GM23248 (cell line): ENCODE results near the gene CST11. TPM values are rescaled to one million over a fixed set of nuclear protein-coding genes. Genes with fewer than 3 reads are reported as not detected.
"Not testable (repeated sequence)": the region's sequence is repeated elsewhere in the genome, so short reads cannot be mapped to it uniquely, and the experiment has no call there.

Source experiments
- DNase-seq: peaks from one replicate; pipeline ENCODE4 v3.0.0-alpha.2; 2015
- H2AFZ ChIP-seq: fragments of 200-600 bp; sonication (generic); 2 replicates; pipeline ENCODE4 v1.6.1; 2016; ENCODE audit warnings: antibody characterized with exemption
- H3F3A ChIP-seq: fragments of 200-600 bp; sonication (generic); 2 replicates; pipeline ENCODE4 v1.6.1; 2016; ENCODE audit warnings: mild to moderate bottlenecking, antibody characterized with exemption, mixed run types; ENCODE audit not compliant: insufficient read depth
- H3K27ac ChIP-seq: fragments of 200-600 bp; sonication (generic); 2 replicates; pipeline ENCODE4 v1.5.1; 2016; ENCODE audit warnings: mild to moderate bottlenecking
- H3K27me3 ChIP-seq: fragments of 200-600 bp; sonication (generic); replicated peaks from 2 replicates; pipeline ENCODE4 v1.6.1; 2016; ENCODE audit warnings: mild to moderate bottlenecking; ENCODE audit not compliant: insufficient read depth
- H3K36me3 ChIP-seq: fragments of 200-600 bp; sonication (generic); 2 replicates; pipeline ENCODE4 v1.6.1; 2016; ENCODE audit warnings: low read depth, mild to moderate bottlenecking
- H3K4me1 ChIP-seq: fragments of 200-600 bp; sonication (generic); 2 replicates; pipeline ENCODE4 v1.6.1; 2016; ENCODE audit warnings: mild to moderate bottlenecking; ENCODE audit not compliant: insufficient read depth
- H3K4me2 ChIP-seq: fragments of 200-600 bp; sonication (generic); one replicate; pipeline ENCODE4 v1.6.1; 2016; ENCODE audit warnings: mild to moderate bottlenecking; ENCODE audit not compliant: unreplicated experiment
- H3K4me3 ChIP-seq: fragments of 200-600 bp; sonication (generic); 2 replicates; pipeline ENCODE4 v1.5.1; 2016; ENCODE audit warnings: mild to moderate bottlenecking
- H3K79me2 ChIP-seq: fragments of 200-600 bp; sonication (generic); 2 replicates; pipeline ENCODE4 v1.6.1; 2016; ENCODE audit warnings: mild to moderate bottlenecking; ENCODE audit not compliant: insufficient read depth
- H3K9ac ChIP-seq: fragments of 200-600 bp; sonication (generic); 2 replicates; pipeline ENCODE4 v1.6.1; 2016; ENCODE audit warnings: mild to moderate bottlenecking
- H3K9me2 ChIP-seq: fragments of 200-600 bp; sonication (generic); 2 replicates; pipeline ENCODE4 v1.6.1; 2016; ENCODE audit warnings: mixed run types, mild to moderate bottlenecking, moderate library complexity; ENCODE audit not compliant: insufficient read depth
- H3K9me3 ChIP-seq: fragments of 200-600 bp; sonication (generic); one replicate; pipeline ENCODE4 v1.6.1; 2017; ENCODE audit warnings: low read depth
- H4K20me1 ChIP-seq: fragments of 200-600 bp; sonication (generic); 2 replicates; pipeline ENCODE4 v1.6.0; 2016; ENCODE audit not compliant: insufficient read depth
- EZH2 ChIP-seq: fragments of 200-600 bp; sonication (generic); IDR thresholded peaks from 2 replicates; pipeline ENCODE4 v1.6.1; 2018; ENCODE audit warnings: antibody characterized with exemption, mild to moderate bottlenecking; ENCODE audit not compliant: insufficient read depth, poor library complexity, severe bottlenecking
- EZH2phosphoT487 ChIP-seq: fragments of 200-600 bp; sonication (generic); IDR thresholded peaks from 2 replicates; pipeline ENCODE4 v1.6.1; 2018; ENCODE audit warnings: antibody characterized with exemption, moderate library complexity, mild to moderate bottlenecking, low read depth; ENCODE audit not compliant: insufficient read depth
- WGBS, 2 experiments: methylation state at CpG; one replicate each; pipeline ENCODE4 v1.1.6; 2015 to 2017; ENCODE audit warnings: low lambda C conversion rate in 2 of 2, low coverage in 1 of 2; ENCODE audit errors: missing lambda C conversion rate in 2 of 2; 5-methylcytosine and 5-hydroxymethylcytosine counted together
- in situ Hi-C: fragments of 300-500 bp; cut with MboI; formaldehyde crosslinking; loops from 2 replicates; pipeline ENCODE4 v1.15.0; 2020
- polyA plus RNA-seq: library from polyadenylated mRNA; unstranded; fragments of >200 nt; fragmentation: Nextera tagmentation; extraction: Ambion mirVana; gene quantifications from 2 replicates; pipeline ENCODE4 v1.2.1, GENCODE V29; 2016
- total RNA-seq: library from RNA; depleted of rRNA; stranded (reverse); fragments of >200 nt; shearing (Covaris generic); gene quantifications from 2 replicates; pipeline ENCODE4 v1.2.3, GENCODE V29; 2014

The CST11 gene
- total and polyA plus RNA-seq, 2 experiments from 2014 or later: not detected

DNA sequence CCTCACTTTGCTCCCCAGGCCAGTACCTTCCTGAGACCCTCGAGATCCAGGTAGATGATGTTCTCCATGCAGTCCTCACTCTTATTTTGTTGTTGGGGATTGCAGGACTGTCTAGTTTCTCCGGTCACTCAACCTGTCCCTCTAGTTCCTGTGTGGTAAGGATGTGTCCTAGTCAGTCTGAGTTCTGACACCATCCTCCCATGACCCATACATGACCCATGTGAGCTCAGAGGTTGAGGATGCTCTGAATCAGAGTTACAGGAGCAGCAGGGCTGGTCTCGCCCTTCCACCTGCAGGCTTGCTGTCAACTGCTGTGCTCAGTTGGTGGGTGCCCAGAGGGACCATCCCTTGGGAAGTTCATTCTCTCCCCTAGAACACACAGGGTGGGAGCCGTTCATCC lies 26.4 kb upstream of the CST11 start:
- Histone ChIP-seq H4K20me1 (no peaks in the 10 kb centered on the region), H3K36me3 (no peaks in the 10 kb centered on the region), H3K9ac (no peak overlapping the region), H3F3A (no peaks in the 10 kb centered on the region), H3K79me2 (no peaks in the 10 kb centered on the region), H3K27me3 (0 out of 2 replicates have a peak, but pooled peaks cover under 1% of the 10 kb centered on the region), H3K4me2 (no peak overlapping the region), H3K9me3 (no peaks in the 10 kb centered on the region), H3K27ac (no peak overlapping the region), H2AFZ (no peak overlapping the region), H3K4me1 (no peaks in the 10 kb centered on the region), H3K4me3 (no peak overlapping the region), H3K9me2 (no peaks in the 10 kb centered on the region)
- TF ChIP-seq EZH2: no peak
- TF ChIP-seq EZH2phosphoT487: no peak
- in situ Hi-C loops: no loop called here
- WGBS, 2 experiments: 17 to 18% methylated on average over 4 of the region's 4 CpGs
- no peak for DNase-seq

DNA sequence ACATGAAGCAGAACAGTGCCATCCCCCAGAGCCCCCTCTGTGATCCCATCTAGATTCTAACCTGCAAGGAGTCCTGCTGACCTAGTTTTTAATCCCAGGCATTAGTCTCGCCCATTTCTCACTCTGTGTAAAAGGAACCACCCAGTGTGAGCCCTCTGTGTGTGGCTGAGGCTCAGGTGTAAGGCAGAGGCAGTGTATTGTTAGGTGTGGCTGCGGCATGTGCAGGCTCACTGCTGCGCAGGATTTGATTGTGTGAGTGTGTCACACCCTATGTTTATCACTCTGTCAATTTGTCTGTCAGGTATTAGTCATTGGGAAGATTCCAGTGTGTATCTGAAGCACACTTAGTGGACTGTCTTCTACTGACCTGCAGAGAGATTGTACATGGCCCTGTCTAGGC lies 24.5 kb upstream of the CST11 start:
- Histone ChIP-seq H3K9me2 (no peaks in the 10 kb centered on the region), H3K27me3 (0 out of 2 replicates have a peak, but pooled peaks cover 4% of the 10 kb centered on the region), H2AFZ (no peak overlapping the region), H3K9ac (no peak overlapping the region), H3K4me1 (no peaks in the 10 kb centered on the region), H3K4me2 (no peak overlapping the region), H3K27ac (no peak overlapping the region), H3K36me3 (no peaks in the 10 kb centered on the region), H3K9me3 (no peaks in the 10 kb centered on the region), H3K4me3 (no peak overlapping the region), H4K20me1 (no peaks in the 10 kb centered on the region), H3F3A (no peaks in the 10 kb centered on the region), H3K79me2 (no peaks in the 10 kb centered on the region)
- 46 to 47% methylated on average over 3 of the region's 3 CpGs for WGBS, 2 experiments
- in situ Hi-C loops: no loop called here
- no peak for TF ChIP-seq EZH2
- no peak for TF ChIP-seq EZH2phosphoT487
- no peak for DNase-seq

DNA sequence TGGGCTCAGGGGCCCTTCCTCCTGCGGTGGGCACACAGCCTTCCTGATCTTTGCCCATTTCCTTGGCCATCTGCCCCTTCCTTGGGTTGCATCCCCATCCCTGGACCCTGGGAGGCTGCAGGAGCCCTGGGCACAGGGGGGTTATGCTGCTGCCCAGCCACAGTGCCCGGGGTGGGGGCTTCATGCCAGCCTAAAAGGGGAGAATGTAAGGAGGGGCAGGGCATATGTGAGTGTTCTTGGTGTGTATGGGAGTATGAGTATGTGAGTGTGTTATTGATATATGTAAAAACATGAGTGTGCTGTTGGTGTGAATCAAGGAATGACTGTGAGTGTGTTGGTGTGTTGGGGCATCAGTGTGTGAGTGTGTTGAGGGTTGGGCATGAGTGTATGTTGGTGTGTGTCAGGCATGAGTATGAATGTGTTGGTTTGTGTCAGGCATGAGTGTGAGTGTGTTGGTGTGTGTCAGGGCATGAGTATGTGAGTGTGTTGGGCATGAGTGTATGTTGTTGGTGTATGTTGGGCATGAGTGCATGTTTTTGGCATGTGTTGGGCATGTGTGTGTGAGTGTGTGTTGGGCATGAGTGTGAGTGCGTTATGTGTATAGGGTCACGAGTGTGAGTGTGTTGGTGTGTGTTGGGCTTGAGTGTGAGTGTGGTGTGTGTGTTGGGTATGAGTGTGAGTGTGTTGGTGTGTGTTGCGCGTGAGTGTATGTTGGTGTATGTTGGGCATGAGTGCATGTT lies 23.5 kb upstream of the CST11 start:
- no peaks in the 10 kb centered on the region for H4K20me1 ChIP-seq
- H3K36me3 ChIP-seq: no peaks in the 10 kb centered on the region
- no peak overlapping the region for H3K27ac ChIP-seq
- no peak overlapping the region for H2AFZ ChIP-seq
- H3K4me1 ChIP-seq: no peaks in the 10 kb centered on the region
- H3K4me2 ChIP-seq: no peak overlapping the region
- in situ Hi-C loops: no loop called here
- 43 to 45% methylated on average over 6 of the region's 6 CpGs for whole genome bisulfite sequencing, 2 experiments
- H3K9me2 ChIP-seq: no peaks in the 10 kb centered on the region
- H3K9me3 ChIP-seq: no peaks in the 10 kb centered on the region
- TF ChIP-seq EZH2 (no peak), EZH2phosphoT487 (no peak)
- no peak overlapping the region for H3K4me3 ChIP-seq
- no peak for DNase-seq
- H3K79me2 ChIP-seq: no peaks in the 10 kb centered on the region
- H3K27me3 ChIP-seq: 0 out of 2 replicates have a peak, but pooled peaks cover 4% of the 10 kb centered on the region
- no peaks in the 10 kb centered on the region for H3F3A ChIP-seq
- H3K9ac ChIP-seq: no peak overlapping the region

- Histone ChIP-seq H4K20me1 (no peaks in the 10 kb centered on the region), H3K27ac (no peak overlapping the region), H3F3A (no peaks in the 10 kb centered on the region), H3K9me3 (no peaks in the 10 kb centered on the region), H2AFZ (no peak overlapping the region), H3K4me3 (no peak overlapping the region), H3K79me2 (no peaks in the 10 kb centered on the region), H3K9ac (no peak overlapping the region), H3K27me3 (peaks cover 4% of the 10 kb centered on the region; the same call in 1 of the 2 replicates), H3K9me2 (no peaks in the 10 kb centered on the region), H3K4me2 (no peak overlapping the region), H3K36me3 (no peaks in the 10 kb centered on the region), H3K4me1 (no peaks in the 10 kb centered on the region)
- in situ Hi-C loops: no loop called here
- TF ChIP-seq EZH2 (no peak), EZH2phosphoT487 (no peak)
- no peak for DNase-seq
- WGBS, 2 experiments: 53 to 54% methylated on average over 5 of the region's 5 CpGs
Observed at GRCh38 chr20:23475395-23475794, 22.7 kb upstream of the CST11 start.

DNA sequence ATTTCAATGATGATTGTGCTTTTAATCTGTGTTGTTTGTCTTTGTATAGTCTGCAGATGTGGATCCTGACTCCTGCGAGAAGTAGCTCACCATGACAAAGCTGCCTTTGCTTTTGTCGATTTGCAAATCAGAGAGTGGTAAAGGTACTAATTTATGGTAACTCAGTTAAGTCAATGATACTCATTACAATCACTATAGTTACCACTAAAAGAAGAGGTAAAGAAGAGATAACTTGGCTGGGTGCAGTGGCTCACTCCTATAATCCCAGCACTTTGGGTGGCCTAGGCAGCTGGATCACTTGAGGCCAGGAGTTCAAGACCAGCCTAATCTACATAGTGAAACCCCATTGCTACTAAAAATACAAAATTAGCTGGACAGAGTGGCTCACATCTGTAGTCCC lies 20.6 kb upstream of the CST11 start:
- in situ Hi-C loops, H3K36me3 ChIP-seq, H3K4me1 ChIP-seq, H3K27ac ChIP-seq, H3F3A ChIP-seq, H3K4me2 ChIP-seq, H3K9me2 ChIP-seq, DNase-seq, H3K27me3 ChIP-seq, H3K9me3 ChIP-seq, H3K9ac ChIP-seq, H4K20me1 ChIP-seq, H3K79me2 ChIP-seq, H2AFZ ChIP-seq, H3K4me3 ChIP-seq: not testable (repeated sequence)
- WGBS, 2 experiments: 9 to 10% methylated on average over 2 of the region's 2 CpGs

GRCh38 chr20:23472306-23472705 lies 19.6 kb upstream of the CST11 start:
- H3F3A ChIP-seq, H3K27ac ChIP-seq, H3K27me3 ChIP-seq, in situ Hi-C loops, H3K4me3 ChIP-seq, H3K36me3 ChIP-seq, H3K4me2 ChIP-seq, H2AFZ ChIP-seq, DNase-seq, H3K9me3 ChIP-seq, H3K9me2 ChIP-seq, H3K4me1 ChIP-seq, H3K9ac ChIP-seq, H4K20me1 ChIP-seq, H3K79me2 ChIP-seq: not testable (repeated sequence)
- 43 to 46% methylated on average over 5 of the region's 5 CpGs for WGBS, 2 experiments

- H2AFZ ChIP-seq, H3K9ac ChIP-seq, H3K4me2 ChIP-seq, H3K36me3 ChIP-seq, DNase-seq, H3K4me1 ChIP-seq, in situ Hi-C loops, H3K4me3 ChIP-seq, H3K9me3 ChIP-seq, H3K27me3 ChIP-seq, H3K79me2 ChIP-seq, H3F3A ChIP-seq, H4K20me1 ChIP-seq, H3K27ac ChIP-seq, H3K9me2 ChIP-seq: not testable (repeated sequence)
- 10 to 20% methylated on average over 3 of the region's 3 CpGs for WGBS, 2 experiments
Observed at GRCh38 chr20:23466961-23467360, 14.3 kb upstream of the CST11 start.
